GM15510 (cell line): ENCODE data around the gene HAT1.

Experiments
- POLR2A ChIP-seq: IDR thresholded peaks from 3 replicates; pipeline ENCODE4 v1.6.1; 2011; ENCODE audit warnings: borderline replicate concordance; ENCODE audit not compliant: insufficient read length; ENCODE audit errors: extremely low read depth

The HAT1 gene

GRCh38 chr2:171922230-171923022 lies at the start of gene HAT1:
Gene HAT1, plus strand, starts transcription at chr2:171922461. Its CDS starts 40 bp downstream, at chr2:171922501.
- peak; percentile 53 for TF ChIP-seq POLR2A

- no peak for TF ChIP-seq POLR2A
Observed at GRCh38 chr2:171874517-171874916, 47.7 kb upstream of the HAT1 start.

GRCh38 chr2:171874963-171875362 lies 47.3 kb upstream of the HAT1 start:
- no peak for TF ChIP-seq POLR2A

GRCh38 chr2:171878481-171878993 lies 43.7 kb upstream of the HAT1 start:
- TF ChIP-seq POLR2A, result no peak

- no peak for TF ChIP-seq POLR2A
Observed at GRCh38 chr2:171879865-171880264, 42.4 kb upstream of the HAT1 start.

- TF ChIP-seq POLR2A, result no peak
Observed at GRCh38 chr2:171880774-171881173, 41.5 kb upstream of the HAT1 start.

- no peak for TF ChIP-seq POLR2A
Observed at GRCh38 chr2:171882089-171882769, 40.0 kb upstream of the HAT1 start.

- no peak for TF ChIP-seq POLR2A
Observed at GRCh38 chr2:171883275-171883893, 38.9 kb upstream of the HAT1 start.

GRCh38 chr2:171889333-171889732 lies 32.9 kb upstream of the HAT1 start:
- no peak for TF ChIP-seq POLR2A

- no peak for TF ChIP-seq POLR2A
Observed at GRCh38 chr2:171889808-171890207, 32.5 kb upstream of the HAT1 start.

- no peak for TF ChIP-seq POLR2A
Observed at GRCh38 chr2:171893196-171893823, 29.0 kb upstream of the HAT1 start.

GRCh38 chr2:171893824-171894611 lies 28.2 kb upstream of the HAT1 start, which contains the start of gene SLC25A12:
Gene SLC25A12, minus strand, starts transcription at chr2:171894244. Its CDS starts 30 bp downstream, at chr2:171894214.
- peak; percentile 91 for TF ChIP-seq POLR2A

- TF ChIP-seq POLR2A, result no peak
Observed at GRCh38 chr2:171894612-171894947, 27.7 kb upstream of the HAT1 start.

GRCh38 chr2:171895786-171896185 lies 26.5 kb upstream of the HAT1 start:
- no peak for TF ChIP-seq POLR2A
